Tibial nerve (tissue), 4 donors: Measurements from ENCODE around the gene OXCT1. TPM values are rescaled to one million over a fixed set of nuclear protein-coding genes. Genes with fewer than 3 reads are reported as not detected.
"Not testable (repeated sequence)": the region's sequence is repeated elsewhere in the genome, so short reads cannot be mapped to it uniquely, and the experiment has no call there.

Experiments
- DNase-seq, 2 donors: peaks; one replicate each; pipeline ENCODE4 v3.0.0-alpha.2; 2019; ENCODE audit warnings: low spot score in 2 of 2
- H3K27ac ChIP-seq, 4 donors: fragments of 200-600 bp; sonication (generic) in 3 of 4; one replicate each; pipeline ENCODE4 v1.5.1; 2017 to 2019; ENCODE audit warnings: mild to moderate bottlenecking in 1 of 4
- H3K27me3 ChIP-seq, 2 donors: fragments of 200-600 bp; sonication (generic) in 1 of 2; one replicate each; pipeline versions ENCODE4 v1.5.1 to v1.6.0; 2017 to 2019
- H3K36me3 ChIP-seq, 3 donors: fragments of 200-600 bp; sonication (generic); one replicate each; pipeline ENCODE4 v1.5.1; 2018 to 2019
- H3K4me1 ChIP-seq, 4 donors: fragments of 200-600 bp; sonication (generic) in 3 of 4; one replicate each; pipeline ENCODE4 v1.5.1; 2017 to 2019
- H3K4me3 ChIP-seq, 4 donors: fragments of 200-600 bp; sonication (generic) in 3 of 4; one replicate each; pipeline ENCODE4 v1.5.1; 2017 to 2019; ENCODE audit warnings: mild to moderate bottlenecking in 1 of 4, moderate library complexity in 1 of 4
- H3K9me3 ChIP-seq, 4 donors: fragments of 200-600 bp; sonication (generic) in 3 of 4; one replicate each; pipeline ENCODE4 v1.5.1; 2017 to 2019
- EP300 ChIP-seq, 2 donors: sonication (generic); formaldehyde crosslinking; IDR thresholded peaks; one replicate each; pipeline ENCODE4 v1.6.1; 2017; ENCODE audit warnings: antibody characterized with exemption in 2 of 2, mild to moderate bottlenecking in 1 of 2
- POLR2A ChIP-seq, 2 donors: fragments of 450-650 bp; IDR thresholded peaks; one replicate each; pipeline ENCODE4 v1.6.1; 2017; ENCODE audit warnings: antibody characterized with exemption in 2 of 2, mild to moderate bottlenecking in 2 of 2, moderate library complexity in 2 of 2
- WGBS, 2 donors: methylation state at CpG; one replicate each; pipeline ENCODE4 v1.1.5; 2018; 5-methylcytosine and 5-hydroxymethylcytosine counted together
- total RNA-seq, 4 donors: library from RNA; depleted of rRNA; stranded (reverse); fragments of >200 nt; gene quantifications; one replicate each; pipeline ENCODE4 v1.1.0, GENCODE V29; 2016
- TF ChIP-seq, protein P1 (sequence below), 5 experiments: fragments of 200-600 bp in 3 of 5; fragments of 450-650 bp in 2 of 5; sonication (generic) in 3 of 5; IDR thresholded peaks; one replicate each; pipeline ENCODE4 v1.5.1; 2016 to 2019; ENCODE audit warnings: antibody characterized with exemption in 5 of 5, mild to moderate bottlenecking in 3 of 5, moderate library complexity in 2 of 5

The OXCT1 gene
- total RNA-seq, 4 donors from 2014 or later, result 20.4 to 41.2 (median 26.0) TPM

DNA sequence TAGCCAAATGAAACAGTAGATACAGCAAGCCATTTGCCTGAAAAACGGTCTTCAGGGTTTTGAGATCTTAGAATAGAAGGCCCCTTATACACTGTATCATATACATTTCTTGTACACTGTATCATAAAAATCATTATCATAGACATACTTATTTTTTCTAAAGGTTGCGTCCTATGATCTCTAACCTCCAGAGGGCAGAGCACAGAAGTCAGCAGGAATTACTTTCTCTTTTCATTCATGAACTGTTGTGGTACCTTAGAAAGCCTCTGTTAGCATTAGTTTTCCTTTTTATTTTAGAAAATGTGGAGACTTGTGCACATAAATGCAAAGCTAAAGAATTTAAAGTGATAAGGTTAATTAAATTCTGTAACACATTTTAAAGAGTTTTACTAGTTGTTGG lies 115.4 kb downstream of the OXCT1 start:
- no peaks in the 10 kb centered on the region for H3K4me1 ChIP-seq
- H3K27me3 ChIP-seq, result no peaks in the 10 kb centered on the region
- no peaks in the 10 kb centered on the region for H3K9me3 ChIP-seq
- 79 to 89% methylated on average over 2 of the region's 2 CpGs for WGBS, 2 donors
- TF ChIP-seq, protein P1, sequence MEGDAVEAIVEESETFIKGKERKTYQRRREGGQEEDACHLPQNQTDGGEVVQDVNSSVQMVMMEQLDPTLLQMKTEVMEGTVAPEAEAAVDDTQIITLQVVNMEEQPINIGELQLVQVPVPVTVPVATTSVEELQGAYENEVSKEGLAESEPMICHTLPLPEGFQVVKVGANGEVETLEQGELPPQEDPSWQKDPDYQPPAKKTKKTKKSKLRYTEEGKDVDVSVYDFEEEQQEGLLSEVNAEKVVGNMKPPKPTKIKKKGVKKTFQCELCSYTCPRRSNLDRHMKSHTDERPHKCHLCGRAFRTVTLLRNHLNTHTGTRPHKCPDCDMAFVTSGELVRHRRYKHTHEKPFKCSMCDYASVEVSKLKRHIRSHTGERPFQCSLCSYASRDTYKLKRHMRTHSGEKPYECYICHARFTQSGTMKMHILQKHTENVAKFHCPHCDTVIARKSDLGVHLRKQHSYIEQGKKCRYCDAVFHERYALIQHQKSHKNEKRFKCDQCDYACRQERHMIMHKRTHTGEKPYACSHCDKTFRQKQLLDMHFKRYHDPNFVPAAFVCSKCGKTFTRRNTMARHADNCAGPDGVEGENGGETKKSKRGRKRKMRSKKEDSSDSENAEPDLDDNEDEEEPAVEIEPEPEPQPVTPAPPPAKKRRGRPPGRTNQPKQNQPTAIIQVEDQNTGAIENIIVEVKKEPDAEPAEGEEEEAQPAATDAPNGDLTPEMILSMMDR (IDR thresholded peaks at IDR 0.05), result no peak
- no peak for TF ChIP-seq EP300 (IDR thresholded peaks at IDR 0.05)
- no peak for TF ChIP-seq POLR2A (IDR thresholded peaks at IDR 0.05)
- H3K4me3 ChIP-seq, result no peak overlapping the region
- peaks cover 0 to 19% (median 0%) of the 10 kb centered on the region in 3 donors for H3K36me3 ChIP-seq
- no peak for DNase-seq
- no peak overlapping the region for H3K27ac ChIP-seq

DNA sequence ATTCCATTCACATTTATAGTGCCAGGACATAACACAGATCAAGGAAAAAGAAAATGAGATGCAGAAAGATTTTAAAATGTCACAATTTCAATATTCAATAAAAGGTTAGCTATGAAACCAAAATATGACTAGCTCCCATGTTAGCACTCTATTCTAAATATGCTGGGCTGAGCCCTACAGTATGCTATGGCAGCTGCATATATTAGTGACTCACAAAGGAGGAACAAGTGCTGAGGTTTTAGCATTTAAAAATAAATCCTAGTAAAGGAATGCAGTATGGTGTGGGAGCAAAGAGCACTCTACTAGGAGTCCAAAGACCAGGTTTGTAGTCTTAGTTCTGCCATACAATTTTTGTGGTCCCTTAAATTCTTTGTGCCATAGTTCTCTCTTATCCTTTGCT lies 118.4 kb downstream of the OXCT1 start:
- no peak for TF ChIP-seq POLR2A (IDR thresholded peaks at IDR 0.05)
- TF ChIP-seq EP300 (IDR thresholded peaks at IDR 0.05), result no peak
- TF ChIP-seq, protein P1 (IDR thresholded peaks at IDR 0.05), result no peak
- H3K4me3 ChIP-seq, result no peak overlapping the region
- DNase-seq, result no peak
- H3K4me1 ChIP-seq, result no peaks in the 10 kb centered on the region
- H3K36me3 ChIP-seq, result peaks cover 0 to 17% (median 0%) of the 10 kb centered on the region in 3 donors
- H3K27ac ChIP-seq, result no peak overlapping the region
- H3K9me3 ChIP-seq, result no peaks in the 10 kb centered on the region
- no peaks in the 10 kb centered on the region for H3K27me3 ChIP-seq

DNA sequence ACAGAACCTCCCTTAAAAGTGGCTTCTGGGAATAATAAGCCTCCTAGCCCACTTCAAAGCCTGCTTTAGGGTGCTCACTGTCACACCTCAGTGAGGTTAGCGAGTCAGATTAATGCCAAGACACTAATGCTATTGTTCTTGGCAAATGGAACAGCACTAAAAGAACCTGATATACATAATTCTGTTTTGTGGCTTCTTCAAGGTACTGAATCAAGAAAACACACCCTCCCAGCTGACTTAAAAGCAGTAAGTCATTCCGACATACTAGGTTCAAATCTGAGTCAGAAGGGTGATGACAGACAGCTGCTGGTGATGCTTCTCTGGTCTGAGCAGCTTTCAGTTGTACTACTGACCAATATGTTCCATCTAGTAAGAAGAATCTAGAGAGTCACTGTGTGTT lies 121.6 kb downstream of the OXCT1 start:
- no peak for DNase-seq
- 85 to 89% methylated on average over 2 of the region's 2 CpGs for WGBS, 2 donors
- Histone ChIP-seq H3K36me3 (peaks cover 0 to 40% (median 0%) of the 10 kb centered on the region in 3 donors), H3K27ac (no peak overlapping the region), H3K9me3 (no peaks in the 10 kb centered on the region), H3K4me1 (no peaks in the 10 kb centered on the region), H3K4me3 (no peak overlapping the region), H3K27me3 (no peaks in the 10 kb centered on the region)
- no peak for TF ChIP-seq EP300 (IDR thresholded peaks at IDR 0.05)
- TF ChIP-seq POLR2A (IDR thresholded peaks at IDR 0.05), result no peak
- TF ChIP-seq, protein P1 (IDR thresholded peaks at IDR 0.05), result no peak

DNA sequence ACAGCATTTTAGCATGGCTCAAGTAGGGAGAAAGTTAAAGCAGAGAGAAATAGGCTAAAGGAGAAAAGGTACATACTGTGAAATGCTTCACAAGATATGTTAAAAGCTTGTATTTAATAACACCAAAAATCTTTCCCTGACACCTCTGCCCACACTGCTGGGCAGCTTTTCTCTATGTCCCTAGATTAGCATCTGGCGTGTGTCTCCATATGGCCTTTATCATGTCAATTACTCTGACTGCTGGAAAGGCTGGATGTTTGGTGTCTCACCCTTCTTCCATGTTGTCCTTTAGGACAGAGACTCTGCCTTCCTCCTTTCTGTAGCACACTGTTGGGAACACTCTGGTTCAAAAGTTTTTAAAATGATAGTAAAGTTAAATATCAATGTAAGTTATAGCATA lies 122.5 kb downstream of the OXCT1 start:
- H3K9me3 ChIP-seq, result no peaks in the 10 kb centered on the region
- H3K4me1 ChIP-seq, result no peaks in the 10 kb centered on the region
- DNase-seq, result no peak
- H3K4me3 ChIP-seq, result no peak overlapping the region
- TF ChIP-seq POLR2A (IDR thresholded peaks at IDR 0.05), result no peak
- TF ChIP-seq EP300 (IDR thresholded peaks at IDR 0.05), result no peak
- TF ChIP-seq, protein P1 (IDR thresholded peaks at IDR 0.05), result no peak
- H3K36me3 ChIP-seq, result peaks cover 0 to 40% (median 0%) of the 10 kb centered on the region in 3 donors
- H3K27ac ChIP-seq, result no peak overlapping the region
- no peaks in the 10 kb centered on the region for H3K27me3 ChIP-seq
- 94 to 100% methylated on average over 1 of the region's 1 CpG for WGBS, 2 donors

DNA sequence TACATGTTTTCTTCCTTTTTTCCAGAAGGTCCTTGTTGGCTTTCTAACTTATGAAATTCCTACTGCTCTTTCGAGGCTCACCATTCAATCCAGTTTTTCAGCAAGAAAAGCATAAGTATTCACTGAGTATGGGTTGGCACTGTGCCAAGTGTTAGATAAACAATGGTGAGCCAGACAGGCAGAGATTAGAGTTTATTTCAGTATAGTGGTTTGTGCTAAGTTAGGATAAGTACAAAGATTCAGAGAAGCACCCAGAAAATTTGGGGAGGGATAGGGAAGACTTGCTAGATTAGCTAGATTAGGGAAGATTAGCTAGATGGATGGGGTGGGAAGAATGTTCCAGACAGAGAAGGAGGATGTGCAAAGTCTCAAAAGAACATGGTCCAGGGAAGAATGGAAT lies 122.9 kb downstream of the OXCT1 start:
- Histone ChIP-seq H3K9me3 (no peaks in the 10 kb centered on the region), H3K27me3 (no peaks in the 10 kb centered on the region), H3K27ac (no peak overlapping the region), H3K4me3 (no peak overlapping the region), H3K4me1 (no peaks in the 10 kb centered on the region), H3K36me3 (peaks cover 0 to 40% (median 0%) of the 10 kb centered on the region in 3 donors)
- 9 to 16% methylated on average over 1 of the region's 1 CpG for WGBS, 2 donors
- DNase-seq, result peak in 1 of 2 donors; percentile 20
- TF ChIP-seq, protein P1 (IDR thresholded peaks at IDR 0.05), result no peak
- TF ChIP-seq EP300 (IDR thresholded peaks at IDR 0.05), result no peak
- TF ChIP-seq POLR2A (IDR thresholded peaks at IDR 0.05), result no peak

DNA sequence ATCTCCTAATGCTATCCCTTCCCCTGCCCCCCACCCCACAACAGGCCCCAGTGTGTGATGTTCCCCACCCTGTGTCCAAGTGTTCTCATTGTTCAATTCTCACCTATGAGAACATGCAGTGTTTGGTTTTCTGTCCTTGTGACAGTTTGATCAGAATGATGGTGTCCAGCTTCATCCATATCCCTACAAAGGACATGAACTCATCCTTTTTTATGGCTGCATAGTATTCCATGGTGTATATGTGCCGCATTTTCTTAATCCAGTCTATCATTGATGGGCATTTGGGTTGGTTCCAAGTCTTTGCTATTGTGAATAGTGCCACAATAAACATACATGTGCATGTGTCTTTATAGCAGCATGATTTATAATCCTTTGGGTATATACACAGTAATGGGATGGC lies 127.6 kb downstream of the OXCT1 start:
- not testable (repeated sequence) for H3K27me3 ChIP-seq, H3K4me3 ChIP-seq, H3K9me3 ChIP-seq, H3K4me1 ChIP-seq, H3K27ac ChIP-seq, DNase-seq
- peaks cover 0 to 59% (median 0%) of the 10 kb centered on the region in 3 donors for H3K36me3 ChIP-seq
- WGBS, 2 donors, result 100% methylated on average over 1 of the region's 1 CpG
